Right lobe of liver (tissue), 4 donors: ENCODE results near the gene TDRD12.
"Not testable (repeated sequence)": the region's sequence is repeated elsewhere in the genome, so short reads cannot be mapped to it uniquely, and the experiment has no call there.

ENCODE experiments used
- POLR2A ChIP-seq: fragments of 450-650 bp; IDR thresholded peaks from one replicate; pipeline ENCODE4 v1.6.1; 2017; ENCODE audit warnings: antibody characterized with exemption, mild to moderate bottlenecking
- TF ChIP-seq, protein P1 (sequence below), 4 donors: fragments of 200-600 bp in 3 of 4; fragments of 450-650 bp in 1 of 4; IDR thresholded peaks; one replicate each; pipeline versions ENCODE4 v1.5.1 to v1.8.0; 2016 to 2022; ENCODE audit warnings: antibody characterized with exemption in 4 of 4, mild to moderate bottlenecking in 2 of 4
- donor health status: DM: no; HTN: no; CAD: no.
- donor health status: DM: no; HTN: no; CAD: no.
- donor health status: DM: no; HTN: yes; CAD: no.

DNA sequence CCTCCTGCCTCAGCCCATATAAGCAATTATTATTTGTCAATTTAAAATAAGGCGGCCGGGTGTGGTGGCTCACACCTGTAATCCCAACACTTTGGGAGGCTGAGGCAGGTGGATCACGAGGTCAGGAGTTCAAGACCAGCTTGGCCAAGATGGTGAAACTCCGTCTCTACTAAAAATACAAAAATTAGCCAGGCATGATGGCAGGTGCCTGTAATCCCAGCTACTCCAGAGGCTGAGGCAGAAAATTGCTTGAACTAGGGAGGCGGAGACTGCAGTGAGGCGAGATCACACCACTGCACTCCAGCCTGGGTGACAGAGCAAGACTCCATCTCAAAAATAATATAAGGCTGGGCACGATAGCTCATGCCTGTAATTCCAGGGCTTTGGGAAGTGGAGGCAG lies 137.3 kb downstream of the TDRD12 start:
- TF ChIP-seq, protein P1, sequence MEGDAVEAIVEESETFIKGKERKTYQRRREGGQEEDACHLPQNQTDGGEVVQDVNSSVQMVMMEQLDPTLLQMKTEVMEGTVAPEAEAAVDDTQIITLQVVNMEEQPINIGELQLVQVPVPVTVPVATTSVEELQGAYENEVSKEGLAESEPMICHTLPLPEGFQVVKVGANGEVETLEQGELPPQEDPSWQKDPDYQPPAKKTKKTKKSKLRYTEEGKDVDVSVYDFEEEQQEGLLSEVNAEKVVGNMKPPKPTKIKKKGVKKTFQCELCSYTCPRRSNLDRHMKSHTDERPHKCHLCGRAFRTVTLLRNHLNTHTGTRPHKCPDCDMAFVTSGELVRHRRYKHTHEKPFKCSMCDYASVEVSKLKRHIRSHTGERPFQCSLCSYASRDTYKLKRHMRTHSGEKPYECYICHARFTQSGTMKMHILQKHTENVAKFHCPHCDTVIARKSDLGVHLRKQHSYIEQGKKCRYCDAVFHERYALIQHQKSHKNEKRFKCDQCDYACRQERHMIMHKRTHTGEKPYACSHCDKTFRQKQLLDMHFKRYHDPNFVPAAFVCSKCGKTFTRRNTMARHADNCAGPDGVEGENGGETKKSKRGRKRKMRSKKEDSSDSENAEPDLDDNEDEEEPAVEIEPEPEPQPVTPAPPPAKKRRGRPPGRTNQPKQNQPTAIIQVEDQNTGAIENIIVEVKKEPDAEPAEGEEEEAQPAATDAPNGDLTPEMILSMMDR (IDR thresholded peaks at IDR 0.05) = not testable (repeated sequence)
- TF ChIP-seq POLR2A = not testable (repeated sequence)
